KBM-7 (cell line): ENCODE results near the gene ANK3.

Experiments used
- DNase-seq: peaks from one replicate; pipeline ENCODE4 v3.0.0-alpha.2; 2015
- in situ Hi-C: fragments of 300-500 bp; cut with MboI; formaldehyde crosslinking; loops from 2 replicates; pipeline ENCODE4 v1.14.3; 2020; ENCODE audit warnings: low sequenced_read_pairs, low pct_unique_long_range_greater_than_20kb, mixed read lengths

ANK3 gene

GRCh38 chr10:60209874-60210570 is 179.7 kb downstream of the ANK3 start:
- in situ Hi-C loops, result loop anchor here (25.0 kb wide), 1 partner anchor 202 kb away; no protein-coding TSS in a partner anchor
- no peak for DNase-seq

GRCh38 chr10:60208676-60209269 is 180.9 kb downstream of the ANK3 start:
- in situ Hi-C loops, result loop anchor here (25.0 kb wide), 1 partner anchor 204 kb away; no protein-coding TSS in a partner anchor
- peak; percentile 31 for DNase-seq

DNA sequence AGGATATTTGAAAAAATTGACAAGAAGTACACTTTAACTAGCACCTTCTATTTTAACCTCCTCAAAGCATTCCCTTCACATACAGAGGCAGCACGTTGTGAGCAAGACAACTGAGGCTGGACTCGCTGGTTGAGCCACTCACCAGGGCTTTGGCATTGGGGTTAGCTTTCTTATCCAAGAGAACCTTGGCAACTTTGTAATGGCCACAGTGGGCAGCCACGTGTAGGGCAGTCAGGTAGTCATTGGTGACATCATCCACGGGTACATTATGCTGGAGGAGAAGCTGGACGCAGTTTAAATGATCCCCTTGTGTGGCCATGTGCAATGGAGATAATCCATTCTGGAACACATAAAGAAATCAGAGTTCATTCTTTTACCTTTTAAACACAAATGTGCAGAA is 181.8 kb downstream of the ANK3 start:
- in situ Hi-C loops, result loop anchor here (25.0 kb wide), 1 partner anchor 204 kb away; no protein-coding TSS in a partner anchor

DNA sequence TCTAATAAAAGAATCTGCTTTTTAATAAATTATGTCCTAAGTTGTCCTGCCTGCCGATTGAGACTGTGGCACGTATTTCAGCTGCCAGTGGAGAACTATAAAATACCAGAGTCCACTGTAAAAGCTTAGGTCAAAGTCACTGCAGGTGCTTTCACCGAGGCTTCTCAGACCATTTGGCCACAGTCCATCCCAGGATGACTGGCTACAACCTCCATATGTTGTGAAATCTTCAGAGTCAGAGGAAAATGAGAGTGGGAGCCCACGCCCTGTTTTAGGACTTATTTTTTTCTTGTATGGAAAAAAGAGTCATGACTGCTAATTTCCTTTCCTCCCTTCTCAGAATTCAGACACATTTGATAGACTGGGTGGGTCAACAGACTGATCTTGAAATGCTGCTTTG is 182.9 kb downstream of the ANK3 start:
- DNase-seq, result no peak
- in situ Hi-C loops, result loop anchor here (25.0 kb wide), 1 partner anchor 206 kb away; no protein-coding TSS in a partner anchor

More for the DNA sequence above, 181.8 kb downstream of the ANK3 start:
- no peak for DNase-seq

DNA sequence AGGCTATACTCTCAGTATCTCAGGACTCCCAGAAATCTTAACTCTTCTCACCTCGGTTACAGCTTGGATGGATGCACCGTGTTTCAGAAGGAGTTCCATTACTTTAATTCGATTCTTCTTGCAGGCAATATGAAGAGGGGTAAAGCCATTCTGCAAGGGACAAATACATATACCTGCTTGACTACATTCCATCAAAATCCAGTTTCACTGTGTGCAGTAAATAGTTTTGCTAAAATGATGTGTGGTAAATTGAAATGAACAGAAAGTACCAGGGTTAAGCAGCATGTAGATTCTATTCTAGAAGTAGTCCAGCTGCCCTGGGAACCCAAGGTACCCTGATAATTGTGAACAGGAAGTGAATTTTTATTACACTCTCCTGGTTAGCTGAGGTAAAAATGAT is 183.9 kb downstream of the ANK3 start:
- in situ Hi-C loops, result loop anchor here (25.0 kb wide), 1 partner anchor 207 kb away; no protein-coding TSS in a partner anchor
- no peak for DNase-seq

- peak; percentile 39 for DNase-seq
- in situ Hi-C loops, result loop anchor here (25.0 kb wide), 1 partner anchor 208 kb away; no protein-coding TSS in a partner anchor
Measured at GRCh38 chr10:60203993-60204618, 185.6 kb downstream of the ANK3 start.

DNA sequence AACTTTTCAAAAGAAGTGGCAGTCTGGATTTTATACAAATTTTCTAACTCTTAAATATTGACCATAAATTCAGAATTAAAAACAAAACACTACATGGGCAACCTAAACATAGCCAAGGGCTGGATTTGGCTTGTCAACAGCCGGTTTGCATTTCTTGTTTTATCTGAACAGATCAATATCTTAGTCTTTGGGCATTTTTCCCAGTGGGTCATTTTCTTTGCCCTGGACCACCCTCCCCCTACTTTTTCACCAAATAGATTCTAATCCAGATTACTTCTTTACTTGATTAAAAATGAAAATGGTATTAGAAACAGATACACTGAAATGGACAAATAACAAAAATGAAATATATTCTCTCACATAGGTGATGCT is 189.0 kb downstream of the ANK3 start:
- in situ Hi-C loops, result loop anchor here (25.0 kb wide), 1 partner anchor 212 kb away; no protein-coding TSS in a partner anchor

GRCh38 chr10:60200012-60200681 is 189.5 kb downstream of the ANK3 start:
- in situ Hi-C loops, result loop anchor here (25.0 kb wide), 1 partner anchor 212 kb away; no protein-coding TSS in a partner anchor
- DNase-seq, result no peak

More for the DNA sequence above, 189.0 kb downstream of the ANK3 start:
- DNase-seq, result no peak

DNA sequence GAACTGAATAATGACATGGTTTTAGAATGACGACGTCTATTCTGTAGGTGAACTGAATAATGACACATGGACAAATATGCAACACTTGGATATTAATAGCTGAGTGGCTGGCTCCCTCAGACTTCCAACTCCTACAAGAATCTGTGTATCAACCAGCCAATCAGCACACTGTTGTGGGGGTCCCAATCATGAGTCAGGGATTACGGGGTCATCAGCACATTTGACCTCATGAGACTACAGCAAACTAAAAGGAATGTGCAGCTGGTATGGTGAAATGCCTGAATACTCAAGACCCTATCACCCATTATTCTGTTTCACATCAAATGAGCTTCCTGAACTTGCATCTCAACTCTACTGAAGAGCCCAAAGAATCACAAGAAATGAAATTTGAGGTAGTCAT is 192.5 kb downstream of the ANK3 start:
- in situ Hi-C loops, result no loop called here
- no peak for DNase-seq

- in situ Hi-C loops, result no loop called here
- no peak for DNase-seq
Measured at GRCh38 chr10:60194421-60194820, 195.3 kb downstream of the ANK3 start.

GRCh38 chr10:60192946-60193345 is 196.7 kb downstream of the ANK3 start:
- no peak for DNase-seq
- in situ Hi-C loops, result no loop called here

DNA sequence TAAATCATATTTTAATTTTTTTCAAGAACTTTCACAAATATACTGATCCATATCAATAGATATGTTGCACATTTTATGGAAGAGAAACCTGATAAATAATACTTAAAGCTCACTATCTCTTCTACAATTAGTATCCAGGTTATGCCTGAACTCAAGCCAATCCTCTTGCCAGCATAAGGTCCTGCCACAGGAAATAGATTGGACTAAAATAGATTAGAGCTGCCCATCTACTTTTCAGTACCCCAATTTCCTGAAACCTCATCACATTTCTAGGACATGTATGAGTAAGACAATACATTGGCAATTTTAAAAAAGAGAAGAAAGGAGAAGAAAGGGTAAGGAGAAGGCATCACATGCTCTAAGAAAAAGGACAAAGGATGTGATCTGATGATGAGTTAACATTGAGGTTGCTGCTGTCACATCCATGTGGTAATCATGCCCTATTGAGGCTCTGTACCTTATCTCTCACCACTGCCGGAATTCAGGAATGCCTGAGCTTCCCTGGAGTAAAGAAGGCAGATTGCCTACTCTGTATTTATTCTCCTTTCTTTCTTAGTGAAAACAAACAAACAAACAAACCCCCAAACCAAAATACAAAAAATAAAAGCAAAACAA is 199.7 kb downstream of the ANK3 start:
- in situ Hi-C loops, result no loop called here
- no peak for DNase-seq

- DNase-seq, result no peak
- in situ Hi-C loops, result no loop called here
Measured at GRCh38 chr10:60188548-60188947, 201.1 kb downstream of the ANK3 start.

DNA sequence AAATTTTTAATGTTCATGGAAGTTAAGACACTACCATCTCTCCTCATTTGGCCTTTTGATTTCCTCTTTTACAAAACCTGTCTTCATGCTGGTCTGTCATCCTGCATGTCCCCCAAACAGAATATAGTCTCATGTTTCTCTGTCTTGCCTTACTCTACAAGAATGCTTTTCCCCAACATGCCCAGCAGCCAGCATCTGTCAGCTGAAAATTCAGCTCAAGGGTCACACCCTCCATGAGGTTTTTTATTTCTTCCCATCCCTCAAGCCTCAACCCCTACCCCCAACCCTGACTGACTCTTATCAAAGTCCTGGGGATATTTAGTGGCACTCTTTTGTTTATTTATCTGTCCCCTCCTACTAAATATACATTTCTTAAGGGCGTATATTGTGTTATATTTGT is 202.0 kb downstream of the ANK3 start:
- DNase-seq, result no peak
- in situ Hi-C loops, result no loop called here

DNA sequence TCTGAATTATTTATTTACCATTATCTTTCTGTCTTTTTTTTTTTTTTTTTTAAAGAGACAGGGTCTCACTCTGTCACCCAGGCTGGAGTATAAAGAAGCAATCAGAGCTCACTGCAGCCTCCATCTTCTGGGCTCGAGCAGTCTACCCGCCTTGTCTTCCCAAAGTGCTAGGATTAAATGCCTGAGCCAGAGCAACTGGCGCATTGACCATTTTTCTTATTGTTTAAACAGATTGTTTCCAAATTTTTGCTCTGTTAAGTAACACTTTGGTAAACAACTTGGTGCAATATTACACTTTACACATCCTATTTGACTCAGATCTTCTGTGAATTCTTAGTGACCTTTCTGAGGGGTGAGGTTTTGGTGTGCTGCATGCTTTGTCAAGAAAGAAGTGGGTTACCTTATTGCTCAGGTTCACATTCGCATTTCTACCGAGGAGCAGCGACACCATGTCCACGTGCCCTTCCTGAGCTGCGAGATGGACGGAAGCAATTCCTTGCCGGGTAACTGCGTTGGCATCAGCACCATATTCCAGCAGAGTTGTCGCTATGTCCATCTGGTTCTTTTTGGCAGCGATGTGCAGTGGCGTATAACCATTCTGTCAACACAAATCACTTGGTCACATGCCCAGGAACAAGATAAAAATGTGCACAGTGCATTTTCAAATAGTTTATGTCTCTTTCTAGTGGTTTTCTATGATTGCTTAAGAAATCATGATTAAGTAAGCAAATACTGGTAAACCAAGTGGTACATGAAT is 203.2 kb downstream of the ANK3 start:
- no peak for DNase-seq
- in situ Hi-C loops, result no loop called here

GRCh38 chr10:60185421-60185820 is 204.3 kb downstream of the ANK3 start:
- DNase-seq, result no peak
- in situ Hi-C loops, result no loop called here

DNA sequence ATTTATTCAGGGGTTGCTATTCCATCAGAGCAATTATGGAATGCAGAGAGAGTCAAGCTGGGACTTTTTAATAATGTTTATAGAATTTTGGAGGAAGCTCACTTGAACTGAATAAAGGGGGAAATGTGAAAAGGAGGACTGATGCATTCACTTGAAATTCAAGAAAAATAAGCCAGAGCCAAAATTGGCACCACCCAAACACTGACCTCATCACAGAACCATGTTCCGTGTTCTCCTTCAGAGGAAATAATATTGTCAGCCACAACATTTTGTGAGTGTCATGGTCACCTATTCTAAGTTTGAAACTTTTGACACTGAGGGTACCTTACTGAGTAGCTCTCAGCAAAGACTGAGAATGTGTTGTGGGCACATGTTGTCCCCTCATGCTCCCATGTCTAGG is 207.0 kb downstream of the ANK3 start:
- DNase-seq, result no peak

DNA sequence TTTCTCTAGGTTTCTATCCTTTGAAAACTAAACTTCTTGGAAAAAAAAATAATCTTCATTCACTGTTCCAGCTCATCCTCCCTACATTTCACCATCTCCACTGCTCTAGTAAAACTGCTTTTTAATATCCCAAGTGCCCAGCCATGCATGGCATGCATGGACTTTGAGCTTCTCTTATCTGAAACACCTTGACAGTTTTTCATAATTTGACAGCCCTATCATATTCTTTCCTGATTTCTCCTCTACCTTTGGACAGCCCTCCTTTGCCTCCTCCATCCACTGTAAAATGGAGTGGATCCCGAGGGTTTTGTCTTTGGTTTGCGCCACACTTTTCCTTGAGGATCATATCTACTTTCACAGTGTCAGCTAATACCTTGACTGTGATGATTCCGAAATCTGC is 212.8 kb downstream of the ANK3 start:
- in situ Hi-C loops, result no loop called here
- DNase-seq, result no peak

More for the DNA sequence above, 207.0 kb downstream of the ANK3 start:
- in situ Hi-C loops, result no loop called here
